GM10266 (cell line): ENCODE data around the gene IQCK.

Experiments used
- DNase-seq: peaks from one replicate; pipeline ENCODE4 v3.0.0; 2012; ENCODE audit errors: extremely low spot score
- CTCF ChIP-seq: IDR thresholded peaks from 2 replicates; pipeline ENCODE4 v1.5.1; 2012; ENCODE audit warnings: mild to moderate bottlenecking, low read depth; ENCODE audit not compliant: control insufficient read depth, insufficient read depth; ENCODE audit errors: missing control alignments

Gene IQCK

GRCh38 chr16:19741354-19741753 lies 23.3 kb downstream of the IQCK start:
- TF ChIP-seq CTCF: no peak
- DNase-seq: no peak

GRCh38 chr16:19743816-19744159 lies 25.7 kb downstream of the IQCK start:
- no peak for DNase-seq
- no peak for TF ChIP-seq CTCF

- TF ChIP-seq CTCF: no peak
- no peak for DNase-seq
Measured at GRCh38 chr16:19744670-19745069, 26.6 kb downstream of the IQCK start.

- no peak for TF ChIP-seq CTCF
- no peak for DNase-seq
Measured at GRCh38 chr16:19745286-19746010, 27.4 kb downstream of the IQCK start.

- TF ChIP-seq CTCF: no peak
- DNase-seq: no peak
Measured at GRCh38 chr16:19746561-19746960, 28.5 kb downstream of the IQCK start.

GRCh38 chr16:19748389-19749168 lies 30.5 kb downstream of the IQCK start:
- no peak for TF ChIP-seq CTCF
- no peak for DNase-seq

GRCh38 chr16:19749571-19750080 lies 31.6 kb downstream of the IQCK start:
- no peak for DNase-seq
- no peak for TF ChIP-seq CTCF
